NCI-H69 (cell line): ENCODE results near the gene PRIM2.
"Not testable (repeated sequence)": the region's sequence is repeated elsewhere in the genome, so short reads cannot be mapped to it uniquely, and the experiment has no call there.

Experiments
- DNase-seq: peaks from one replicate; lab custom pipeline; 2025; lab: John Stamatoyannopoulos, UW

Gene PRIM2

GRCh38 chr6:57505251-57505650 is 187.8 kb downstream of the PRIM2 start:
- peak; percentile 54 for DNase-seq

DNA sequence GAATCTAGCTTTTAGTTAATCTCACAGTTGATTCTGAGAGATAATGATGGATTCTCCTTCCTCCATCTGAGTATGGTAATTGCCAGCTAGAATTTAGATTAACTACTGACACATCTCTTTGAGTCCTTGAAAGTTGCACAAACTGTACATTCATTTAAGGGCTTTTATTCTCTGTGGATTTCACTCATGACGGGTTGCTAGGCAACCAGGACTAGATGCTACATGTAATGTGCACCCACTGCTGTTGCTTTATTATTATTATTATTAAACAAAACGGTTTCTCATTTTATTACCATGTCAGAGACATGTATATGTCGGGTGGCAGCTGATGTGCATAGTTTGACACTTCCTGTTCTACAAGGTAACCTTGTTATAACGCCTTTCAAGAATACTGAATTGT is 193.0 kb downstream of the PRIM2 start:
- DNase-seq: not testable (repeated sequence)

DNA sequence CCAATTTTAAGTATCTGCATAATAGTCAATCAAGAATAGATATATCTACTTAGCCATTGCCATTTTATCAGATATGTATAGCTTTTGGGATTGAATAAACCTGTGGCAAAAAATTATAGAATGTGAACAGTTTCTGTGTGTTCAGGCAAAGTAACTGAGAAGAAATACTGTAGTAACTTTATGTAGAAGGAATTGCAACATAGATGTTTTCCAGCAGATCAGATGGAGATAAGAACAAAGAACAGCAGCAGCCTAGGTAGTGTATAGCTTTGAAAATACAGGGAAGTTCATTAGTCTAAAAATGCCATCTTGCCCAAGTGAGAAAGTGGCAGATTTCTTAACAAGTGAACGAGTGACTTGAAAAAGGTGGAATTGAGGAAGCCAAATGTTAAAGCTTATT is 197.7 kb downstream of the PRIM2 start:
- DNase-seq: not testable (repeated sequence)

GRCh38 chr6:57515845-57516244 is 198.4 kb downstream of the PRIM2 start:
- not testable (repeated sequence) for DNase-seq

DNA sequence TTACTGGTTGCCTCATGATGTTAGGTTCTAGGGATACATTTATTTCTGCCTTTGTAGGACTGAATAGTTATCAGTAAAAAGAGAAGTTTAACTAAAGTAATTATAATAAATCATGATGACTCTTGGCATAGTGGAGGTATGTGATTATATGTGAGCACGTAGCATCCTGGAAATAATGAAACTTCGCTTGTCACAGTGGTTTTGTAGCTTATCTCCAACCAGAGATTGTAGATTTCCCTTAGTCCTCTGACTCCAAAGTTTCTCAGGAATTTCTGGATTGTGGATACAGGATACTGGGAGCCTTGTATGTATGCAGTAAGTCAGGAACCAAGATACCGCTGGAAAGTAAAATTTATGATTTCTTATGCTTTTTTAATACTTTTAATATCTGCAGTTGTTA is 199.3 kb downstream of the PRIM2 start:
- not testable (repeated sequence) for DNase-seq

- not testable (repeated sequence) for DNase-seq
Observed at GRCh38 chr6:57519198-57519597, 201.8 kb downstream of the PRIM2 start.

- peak; percentile 8 for DNase-seq
Observed at GRCh38 chr6:57521085-57521484, 203.7 kb downstream of the PRIM2 start.

DNA sequence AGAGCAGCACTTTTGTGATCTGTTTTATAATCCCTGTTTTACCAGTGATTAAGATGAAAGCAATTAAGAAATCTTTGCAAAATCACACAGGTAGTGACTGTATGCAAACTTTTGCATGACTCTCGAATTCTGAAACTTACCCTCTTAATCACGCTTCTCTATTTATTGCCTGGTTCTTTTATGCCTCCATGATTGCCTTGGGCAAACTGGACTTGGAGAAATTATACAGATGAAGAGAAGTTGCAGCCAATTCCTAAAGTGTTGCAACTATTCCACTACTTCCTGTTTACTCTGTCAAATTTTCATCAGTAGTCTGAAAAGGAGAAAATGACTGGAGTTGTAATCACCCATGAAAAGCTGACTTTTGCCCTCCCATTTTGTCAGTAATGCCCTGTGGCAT is 205.8 kb downstream of the PRIM2 start:
- DNase-seq: peak; percentile 57

DNA sequence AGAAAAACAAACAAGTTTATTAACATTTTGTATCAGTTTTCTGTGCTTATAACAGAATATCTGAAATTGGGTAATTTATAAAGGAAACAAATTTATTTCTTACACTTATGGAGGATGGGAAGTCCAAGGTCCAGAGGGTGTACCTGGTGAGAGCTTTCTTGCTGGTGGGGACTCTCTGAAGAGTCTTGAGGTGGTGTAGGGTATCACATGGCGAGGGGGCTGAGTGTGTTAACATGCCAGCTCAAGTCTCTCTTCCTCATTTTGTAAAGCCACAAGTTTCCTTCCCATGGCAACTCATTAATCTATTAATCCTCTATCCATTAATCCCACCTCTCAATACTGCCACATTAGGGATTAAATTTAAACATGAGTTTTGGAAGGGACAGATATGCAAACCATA is 212.3 kb downstream of the PRIM2 start:
- DNase-seq: not testable (repeated sequence)

GRCh38 chr6:57532660-57533059 is 215.2 kb downstream of the PRIM2 start:
- DNase-seq: not testable (repeated sequence)

- not testable (repeated sequence) for DNase-seq
Observed at GRCh38 chr6:57535121-57535520, 217.7 kb downstream of the PRIM2 start.

- peak; percentile 37 for DNase-seq
Observed at GRCh38 chr6:57535994-57536393, 218.6 kb downstream of the PRIM2 start.

DNA sequence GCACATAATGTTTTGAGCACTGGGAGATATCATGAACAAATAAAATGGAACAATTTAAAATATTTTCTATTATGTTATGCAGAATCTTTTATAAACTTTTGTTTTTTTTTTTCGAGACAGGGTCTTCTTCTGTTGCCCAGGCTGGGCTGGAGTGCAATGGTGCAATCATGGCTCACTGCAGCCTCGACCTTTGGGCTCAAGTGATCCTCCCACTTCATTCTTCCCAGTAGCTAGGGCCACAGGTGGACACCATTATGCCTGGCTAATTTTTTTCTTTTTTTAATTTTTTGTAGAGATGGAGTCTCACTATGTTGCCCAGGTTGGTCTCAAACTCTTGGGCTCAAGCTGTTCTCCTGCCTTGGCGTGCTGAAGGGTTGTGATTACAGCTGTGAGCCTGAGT is 220.5 kb downstream of the PRIM2 start:
- not testable (repeated sequence) for DNase-seq

- not testable (repeated sequence) for DNase-seq
Observed at GRCh38 chr6:57551961-57552360, 234.5 kb downstream of the PRIM2 start.

DNA sequence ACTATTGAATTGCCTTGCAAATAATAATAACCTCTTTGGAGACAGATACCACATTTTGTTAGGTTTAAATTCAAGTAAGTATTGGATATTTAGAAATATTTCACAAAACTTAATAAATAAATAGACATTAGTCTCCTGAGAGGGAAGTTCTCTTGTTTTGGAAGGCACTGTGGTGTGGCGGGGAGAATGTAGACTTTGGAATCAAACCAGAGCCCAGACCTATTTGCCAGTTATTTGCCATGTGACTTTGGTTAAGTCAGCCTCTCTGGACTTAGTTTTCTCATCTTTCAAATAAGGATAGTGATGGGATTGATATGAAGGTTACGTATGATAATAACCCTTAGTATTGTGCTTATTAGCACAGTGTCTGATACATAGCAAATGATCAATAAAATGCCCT is 240.4 kb downstream of the PRIM2 start:
- DNase-seq: not testable (repeated sequence)

DNA sequence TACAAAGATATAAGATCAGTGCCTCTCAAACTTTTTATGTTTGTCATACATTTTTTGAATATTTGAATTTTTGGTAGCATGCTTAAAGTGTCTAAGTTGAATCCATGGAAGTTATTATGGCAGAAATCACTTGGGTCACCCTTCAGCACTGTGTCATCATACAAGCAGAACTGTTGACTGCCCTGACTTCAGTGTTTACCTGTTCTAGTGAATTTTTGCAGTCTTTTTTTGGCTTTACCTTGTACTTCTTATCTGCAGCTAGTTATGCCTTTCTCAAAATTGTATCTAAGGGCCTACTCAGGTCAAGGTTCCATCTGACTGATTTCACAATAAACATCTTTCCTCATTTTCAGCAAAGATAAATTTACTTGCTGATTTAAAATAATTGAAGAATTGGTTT is 241.7 kb downstream of the PRIM2 start:
- DNase-seq: not testable (repeated sequence)

GRCh38 chr6:57562233-57562632 is 244.8 kb downstream of the PRIM2 start:
- DNase-seq: not testable (repeated sequence)

DNA sequence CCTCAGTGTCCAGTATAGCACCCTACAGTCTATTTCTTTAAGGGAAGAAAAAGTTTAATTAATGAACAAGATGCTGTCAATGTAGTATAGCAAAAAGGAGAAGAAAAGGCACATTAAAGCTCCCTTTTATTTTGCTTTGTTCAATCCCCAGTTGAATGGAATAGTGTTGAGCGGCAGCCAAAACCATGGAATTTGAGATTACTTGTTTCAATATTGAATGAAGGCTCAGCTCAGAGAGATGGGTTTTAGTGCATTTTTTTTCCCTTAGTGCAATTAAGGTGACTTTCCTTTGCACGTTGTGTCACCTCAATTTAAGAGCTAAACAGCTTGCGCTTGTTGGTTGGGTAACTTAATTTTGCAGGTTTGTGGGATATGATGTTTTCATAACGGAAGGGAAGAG is 254.7 kb downstream of the PRIM2 start:
- DNase-seq: not testable (repeated sequence)

DNA sequence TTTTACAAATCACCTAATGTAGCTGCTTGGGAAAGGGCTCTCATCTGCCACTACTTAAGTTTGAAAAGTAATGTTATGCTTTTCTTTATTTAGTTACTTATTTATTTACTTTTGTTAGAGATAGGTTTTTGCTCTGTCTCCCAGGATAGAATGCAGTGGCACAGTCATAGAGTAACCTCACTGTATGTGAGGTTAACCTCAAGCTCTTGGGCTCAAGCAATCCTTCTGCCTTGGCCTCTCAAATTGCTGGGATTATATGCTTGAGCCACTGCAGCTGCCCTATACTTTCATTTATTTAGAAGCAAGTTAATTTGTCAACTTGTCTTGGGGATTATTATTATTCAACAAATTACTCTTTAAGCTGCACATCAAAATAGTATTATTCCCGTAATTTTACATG is 255.4 kb downstream of the PRIM2 start:
- DNase-seq: not testable (repeated sequence)

- DNase-seq: not testable (repeated sequence)
Observed at GRCh38 chr6:57577023-57577422, 259.6 kb downstream of the PRIM2 start.

- DNase-seq: not testable (repeated sequence)
Observed at GRCh38 chr6:57579489-57579888, 262.1 kb downstream of the PRIM2 start.

GRCh38 chr6:57581586-57581985 is 264.2 kb downstream of the PRIM2 start:
- not testable (repeated sequence) for DNase-seq

GRCh38 chr6:57601105-57601504 is 283.7 kb downstream of the PRIM2 start:
- DNase-seq: not testable (repeated sequence)

- DNase-seq: not testable (repeated sequence)
Observed at GRCh38 chr6:57605303-57605702, 287.9 kb downstream of the PRIM2 start.

DNA sequence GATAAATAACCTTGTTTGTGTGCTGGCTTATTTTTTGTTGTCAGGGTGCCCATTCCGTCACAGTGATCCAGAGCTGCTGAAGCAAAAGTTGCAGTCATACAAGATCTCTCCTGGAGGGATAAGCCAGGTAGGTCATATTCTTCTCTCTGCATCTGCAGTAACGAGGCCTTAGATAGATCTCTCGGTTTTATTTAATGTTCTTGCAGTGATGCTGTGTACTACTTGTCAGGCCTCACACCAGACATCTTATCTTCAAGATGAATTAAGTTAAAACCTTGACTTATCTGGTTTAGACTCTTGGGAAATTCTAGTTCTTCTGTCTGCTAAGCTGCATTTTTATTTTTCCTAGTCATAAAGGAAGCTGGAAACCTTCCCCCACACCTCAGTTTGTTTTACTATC is 288.9 kb downstream of the PRIM2 start:
- DNase-seq: not testable (repeated sequence)
